ENCODE results near the gene OR8D2. TPM values are rescaled to one million over a fixed set of nuclear protein-coding genes. Genes with fewer than 3 reads are reported as not detected.

OR8D2 gene, protein sequence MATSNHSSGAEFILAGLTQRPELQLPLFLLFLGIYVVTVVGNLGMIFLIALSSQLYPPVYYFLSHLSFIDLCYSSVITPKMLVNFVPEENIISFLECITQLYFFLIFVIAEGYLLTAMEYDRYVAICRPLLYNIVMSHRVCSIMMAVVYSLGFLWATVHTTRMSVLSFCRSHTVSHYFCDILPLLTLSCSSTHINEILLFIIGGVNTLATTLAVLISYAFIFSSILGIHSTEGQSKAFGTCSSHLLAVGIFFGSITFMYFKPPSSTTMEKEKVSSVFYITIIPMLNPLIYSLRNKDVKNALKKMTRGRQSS
- total RNA-seq = not detected

GRCh38 chr11:124320097-124320496 lies at the start of gene OR8D2:
Gene OR8D2 (minus strand): TSS chr11:124320197. CDS start chr11:124320197, 0 bp downstream.

GRCh38 chr11:124313849-124314248 lies 6.1 kb downstream of the OR8D2 start, which contains the start of gene OR8D1:
Gene OR8D1 (minus strand): TSS chr11:124313949. CDS start chr11:124310766, 3,183 bp downstream.

Other genes with a start within 250 kb of the OR8D2 start
- gene VWA5A, start 204.7 kb downstream of the OR8D2 start, total RNA-seq = 1 to 10 TPM; 8.6 to 9.3 TPM
- not detected for gene OR10D3, start 136.9 kb downstream of the OR8D2 start, total RNA-seq
- gene OR8G1, start 79.1 kb downstream of the OR8D2 start, total RNA-seq = under 1 TPM in 1 of 2 donors, not detected in 1; under 0.01 TPM
- gene OR8G5, start 63.8 kb downstream of the OR8D2 start, total RNA-seq = not detected
- not detected for gene OR8D1, start 6.2 kb downstream of the OR8D2 start, total RNA-seq
- not detected for gene OR8B2, start 64.3 kb upstream of the OR8D2 start, total RNA-seq
- not detected for gene OR8B3, start 78.8 kb upstream of the OR8D2 start, total RNA-seq
- not detected for gene OR8B4, start 104.7 kb upstream of the OR8D2 start, total RNA-seq
- gene OR8B8, start 125.5 kb upstream of the OR8D2 start, total RNA-seq = not detected
- not detected for gene OR8B12, start 223.5 kb upstream of the OR8D2 start, total RNA-seq
- not detected for gene OR8A1, start 249.8 kb upstream of the OR8D2 start, total RNA-seq

Data from melanocyte of skin (primary cell).